ENCODE data around the gene PCDH8.
"Not testable (repeated sequence)": the region's sequence is repeated elsewhere in the genome, so short reads cannot be mapped to it uniquely, and the experiment has no call there.

Gene PCDH8

DNA sequence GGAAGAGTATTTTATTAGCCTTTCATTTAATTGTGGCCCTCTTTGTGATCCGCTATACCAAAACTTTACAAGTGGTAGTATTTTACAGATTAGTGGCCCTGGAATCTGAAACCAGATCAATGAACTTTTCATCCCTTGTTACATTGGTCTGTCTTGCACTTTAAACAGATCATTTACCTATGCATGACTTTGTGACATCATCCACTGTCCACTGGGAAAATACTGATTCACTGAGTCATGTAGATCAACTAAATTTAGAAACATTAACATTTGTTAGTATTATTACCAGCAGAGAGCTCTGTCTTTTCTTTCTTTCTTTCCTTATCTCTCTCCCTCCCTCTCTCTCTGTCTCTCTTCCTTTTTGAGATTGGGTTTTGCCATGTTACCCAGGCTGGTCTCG, 17.5 kb downstream of the PCDH8 start:
- TF ChIP-seq, protein P1, sequence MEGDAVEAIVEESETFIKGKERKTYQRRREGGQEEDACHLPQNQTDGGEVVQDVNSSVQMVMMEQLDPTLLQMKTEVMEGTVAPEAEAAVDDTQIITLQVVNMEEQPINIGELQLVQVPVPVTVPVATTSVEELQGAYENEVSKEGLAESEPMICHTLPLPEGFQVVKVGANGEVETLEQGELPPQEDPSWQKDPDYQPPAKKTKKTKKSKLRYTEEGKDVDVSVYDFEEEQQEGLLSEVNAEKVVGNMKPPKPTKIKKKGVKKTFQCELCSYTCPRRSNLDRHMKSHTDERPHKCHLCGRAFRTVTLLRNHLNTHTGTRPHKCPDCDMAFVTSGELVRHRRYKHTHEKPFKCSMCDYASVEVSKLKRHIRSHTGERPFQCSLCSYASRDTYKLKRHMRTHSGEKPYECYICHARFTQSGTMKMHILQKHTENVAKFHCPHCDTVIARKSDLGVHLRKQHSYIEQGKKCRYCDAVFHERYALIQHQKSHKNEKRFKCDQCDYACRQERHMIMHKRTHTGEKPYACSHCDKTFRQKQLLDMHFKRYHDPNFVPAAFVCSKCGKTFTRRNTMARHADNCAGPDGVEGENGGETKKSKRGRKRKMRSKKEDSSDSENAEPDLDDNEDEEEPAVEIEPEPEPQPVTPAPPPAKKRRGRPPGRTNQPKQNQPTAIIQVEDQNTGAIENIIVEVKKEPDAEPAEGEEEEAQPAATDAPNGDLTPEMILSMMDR (conservative IDR thresholded peaks at IDR 0.05; ENCODE audit: control insufficient read depth, insufficient read depth, low read depth, low read length), result no peak
- H3K4me3 ChIP-seq (ENCODE audit: control insufficient read depth, low read depth, low read length), result no peak overlapping the region
- DNase-seq (ENCODE audit: low read depth), result no peak

DNA sequence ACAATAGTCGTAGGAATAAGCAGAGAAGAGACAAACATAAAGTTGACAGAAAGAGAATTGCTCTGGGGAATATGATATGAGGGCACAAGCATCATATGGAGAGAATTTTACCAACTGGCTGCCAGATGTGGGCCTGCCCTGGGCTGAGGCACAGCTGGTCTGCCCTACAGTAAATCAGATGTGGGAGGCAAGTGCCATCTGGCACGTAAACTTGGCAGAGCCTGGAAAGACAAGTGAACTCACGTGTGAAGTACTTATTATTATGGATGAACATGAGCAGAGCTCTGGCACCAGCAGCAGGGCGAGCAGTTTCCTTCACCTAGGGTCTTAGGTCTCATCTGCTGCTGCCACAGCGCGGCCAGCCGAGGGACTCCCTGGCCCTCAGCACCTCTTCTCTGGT, 20.6 kb downstream of the PCDH8 start:
- TF ChIP-seq, protein P1 (conservative IDR thresholded peaks at IDR 0.05; ENCODE audit: control insufficient read depth, insufficient read depth, low read depth, low read length), result no peak
- no peak overlapping the region for H3K4me3 ChIP-seq (ENCODE audit: control insufficient read depth, low read depth, low read length)
- DNase-seq (ENCODE audit: low read depth), result no peak

DNA sequence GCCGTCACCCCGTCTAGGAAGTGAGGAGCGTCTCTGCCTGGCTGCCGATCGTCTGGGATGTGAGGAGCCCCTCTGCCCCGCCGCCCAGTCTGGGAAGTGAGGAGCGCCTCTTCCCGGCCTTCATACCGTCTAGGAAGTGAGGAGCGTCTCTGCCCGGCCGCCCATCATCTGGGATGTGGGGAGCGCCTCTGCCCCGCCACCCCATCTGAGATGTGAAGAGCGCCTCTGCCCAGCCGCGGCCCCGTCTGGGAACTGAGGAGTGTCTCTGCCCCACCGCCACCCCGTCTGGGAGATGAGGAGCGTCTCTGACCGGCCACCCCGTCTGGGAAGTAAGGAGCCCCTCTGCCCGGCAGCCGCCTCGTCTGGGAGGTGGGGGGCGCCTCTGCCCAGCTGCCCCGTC, 30.6 kb downstream of the PCDH8 start:
- not testable (repeated sequence) for H3K4me3 ChIP-seq (ENCODE audit: control insufficient read depth, low read depth, low read length); DNase-seq (ENCODE audit: low read depth)

DNA sequence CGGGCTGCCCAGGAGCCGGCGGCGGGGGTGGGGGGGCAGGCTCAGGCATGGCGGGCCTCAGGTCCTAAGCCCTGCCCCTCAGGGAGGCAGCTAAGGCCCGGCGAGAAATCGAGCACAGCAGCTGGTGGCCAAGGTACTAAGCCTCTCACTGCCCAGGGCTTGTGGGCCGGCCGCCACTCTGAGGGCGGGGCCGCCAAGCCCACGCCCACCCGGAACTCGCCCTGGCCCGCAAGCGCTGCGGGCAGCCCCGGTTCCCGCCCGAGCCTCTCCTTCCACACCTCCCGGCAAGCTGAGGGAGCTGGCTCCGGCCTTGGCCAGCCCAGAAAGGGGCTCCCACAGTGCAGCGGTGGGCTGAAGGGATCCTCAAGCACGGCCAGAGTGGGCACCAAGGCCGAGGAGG, 33.1 kb downstream of the PCDH8 start:
- TF ChIP-seq, protein P1 (conservative IDR thresholded peaks at IDR 0.05; ENCODE audit: control insufficient read depth, insufficient read depth, low read depth, low read length), result no peak
- no peak overlapping the region for H3K4me3 ChIP-seq (ENCODE audit: control insufficient read depth, low read depth, low read length)
- DNase-seq (ENCODE audit: low read depth), result no peak

DNA sequence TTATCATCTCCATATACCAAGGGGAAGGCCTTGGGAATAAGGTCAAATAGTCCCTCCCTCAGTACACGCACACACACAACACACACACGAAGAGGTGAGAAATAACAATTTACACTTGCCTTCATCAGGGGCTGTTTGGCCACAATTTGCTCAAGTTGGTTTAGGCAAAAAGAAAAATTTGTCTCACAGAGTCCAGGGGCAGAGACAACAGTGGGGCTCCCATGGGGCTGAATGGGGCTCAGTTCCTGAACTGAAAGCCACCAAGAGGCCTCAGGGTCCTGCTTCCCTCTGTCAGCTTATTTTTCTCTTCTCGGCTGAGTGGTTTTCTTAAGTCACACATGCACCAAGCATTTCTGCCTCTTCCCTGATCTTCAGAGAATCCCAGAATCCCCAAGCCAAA, 35.5 kb downstream of the PCDH8 start:
- no peak overlapping the region for H3K4me3 ChIP-seq (ENCODE audit: control insufficient read depth, low read depth, low read length)
- TF ChIP-seq, protein P1 (conservative IDR thresholded peaks at IDR 0.05; ENCODE audit: control insufficient read depth, insufficient read depth, low read depth, low read length), result no peak
- DNase-seq (ENCODE audit: low read depth), result no peak

DNA sequence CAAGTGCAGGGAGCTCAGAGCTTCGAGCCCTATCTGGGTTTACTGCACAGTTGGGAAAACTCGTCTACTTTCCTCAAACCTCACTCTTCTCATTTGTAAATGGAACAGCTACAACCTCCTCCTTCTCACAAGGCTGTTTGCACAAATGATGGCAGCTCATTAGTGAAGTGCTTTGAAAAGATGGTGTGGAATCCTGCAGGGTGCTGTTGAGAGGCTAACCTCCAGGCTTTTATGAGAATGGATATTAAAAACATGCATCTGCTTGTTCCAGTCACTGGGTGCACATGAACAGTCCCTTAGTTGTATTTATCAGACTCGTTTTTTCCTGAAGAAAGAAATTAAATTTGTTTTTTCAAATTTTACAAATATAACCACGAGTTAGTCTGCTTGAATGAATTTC, 36.6 kb downstream of the PCDH8 start:
- H3K4me3 ChIP-seq (ENCODE audit: control insufficient read depth, low read depth, low read length), result no peak overlapping the region
- TF ChIP-seq, protein P1 (conservative IDR thresholded peaks at IDR 0.05; ENCODE audit: control insufficient read depth, insufficient read depth, low read depth, low read length), result no peak
- no peak for DNase-seq (ENCODE audit: low read depth)

DNA sequence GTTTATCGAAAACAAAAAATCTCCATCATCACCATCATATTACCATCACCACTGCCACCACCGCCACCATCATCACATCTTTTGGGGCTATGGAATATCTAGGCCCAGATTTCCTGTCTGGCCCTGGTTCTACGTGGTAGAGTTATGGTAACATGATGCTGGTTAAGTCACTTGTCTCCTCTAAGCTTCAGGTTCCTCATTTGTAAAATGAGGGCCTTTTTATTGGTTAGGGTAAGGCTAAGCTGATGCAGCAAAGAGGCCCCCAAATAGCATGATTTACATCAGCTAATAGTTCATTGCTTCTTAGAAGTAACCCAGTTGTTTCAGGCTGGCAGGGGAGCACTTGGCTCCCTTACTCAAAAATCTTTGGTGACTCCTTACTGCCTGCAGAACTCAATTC, 37.9 kb downstream of the PCDH8 start:
- TF ChIP-seq, protein P1 (conservative IDR thresholded peaks at IDR 0.05; ENCODE audit: control insufficient read depth, insufficient read depth, low read depth, low read length), result no peak
- no peak overlapping the region for H3K4me3 ChIP-seq (ENCODE audit: control insufficient read depth, low read depth, low read length)
- no peak for DNase-seq (ENCODE audit: low read depth)
